K562 (cell line): ENCODE results near the gene GRXCR2. TPM values are rescaled to one million over a fixed set of nuclear protein-coding genes. Genes with fewer than 3 reads are reported as not detected.

Experiments used
- DPF2 ChIP-seq: fragments of 450-650 bp; IDR thresholded peaks from 2 replicates; pipeline ENCODE4 v1.6.1; 2016
- HNRNPUL1 ChIP-seq: fragments of 200-400 bp; formaldehyde crosslinking; IDR thresholded peaks from 2 replicates; pipeline ENCODE4 v1.6.1; 2017; ENCODE audit warnings: low read length
- MBD2 ChIP-seq: sonication (generic); IDR thresholded peaks from 2 replicates; pipeline ENCODE4 v1.6.1; 2016; ENCODE audit warnings: low read depth, borderline replicate concordance
- MTA2 ChIP-seq: fragments of 450-650 bp; IDR thresholded peaks from 2 replicates; pipeline ENCODE4 v1.6.1; 2016; ENCODE audit warnings: low read depth
- PCBP2 ChIP-seq: fragments of 200-400 bp; formaldehyde crosslinking; IDR thresholded peaks from 2 replicates; pipeline ENCODE4 v1.6.1; 2018; ENCODE audit warnings: low read length, low read depth, mild to moderate bottlenecking, moderate library complexity; ENCODE audit not compliant: poor library complexity, severe bottlenecking
- SRF ChIP-seq, 2 experiments: fragments of 250-450, 450-650 bp in 1 of 2; sonication (Bioruptor Pico) in 1 of 2; sonication (generic) in 1 of 2; formaldehyde crosslinking; IDR thresholded peaks; 2 replicates each; pipeline versions ENCODE4 v1.5.0 to v1.5.1; 2020 to 2022; ENCODE audit warnings: mild to moderate bottlenecking in 1 of 2, missing genetic modification reagents in 1 of 2
- ZBTB17 ChIP-seq: fragments of 450-650 bp; formaldehyde crosslinking; IDR thresholded peaks from 2 replicates; pipeline ENCODE4 v1.4.0; 2020; ENCODE audit warnings: mild to moderate bottlenecking
- ZBTB7A ChIP-seq: IDR thresholded peaks from 2 replicates; pipeline ENCODE4 v1.6.1; 2011; ENCODE audit warnings: low read depth, mild to moderate bottlenecking, low read length, moderate library complexity, borderline replicate concordance; ENCODE audit not compliant: control insufficient read depth
- ZNF24 ChIP-seq: fragments of 450-650 bp; IDR thresholded peaks from 2 replicates; pipeline ENCODE4 v1.6.1; 2016
- polyA plus RNA-seq, 8 experiments: library from polyadenylated mRNA; depleted of rRNA in 4 of 8; stranded (reverse) in 5 of 8; unstranded in 3 of 8; fragments of >200 nt; fragmentation: Nextera tagmentation in 2 of 8; fragmentation: Illumina TruSeq in 1 of 8; extraction: Ambion mirVana in 2 of 8; extraction: Trizol in 1 of 8; gene quantifications; 2 replicates each; pipeline versions ENCODE4 v1.2.1 to v1.2.3, GENCODE V29; 2011 to 2014; ENCODE audit warnings: inconsistent platforms in 1 of 8, missing spikeins in 1 of 8
- total RNA-seq, 7 experiments: library from RNA; depleted of rRNA in 6 of 7; stranded (reverse); fragments of >200 nt in 6 of 7; fragmentation: Illumina TruSeq in 2 of 7; extraction: Trizol in 2 of 7; gene quantifications; 2 replicates each; pipeline versions ENCODE4 v1.2.1 to v1.2.3, GENCODE V29; 2011 to 2021; ENCODE audit warnings: low replicate concordance in 1 of 7
- TF ChIP-seq, protein P1 (sequence below): sonication (generic); formaldehyde crosslinking; IDR thresholded peaks from 2 replicates; pipeline ENCODE4 v1.8.1; 2023; ENCODE audit warnings: mild to moderate bottlenecking, missing genetic modification reagents
- TF ChIP-seq, protein P2 (sequence below), 2 experiments: fragments of 450-650 bp; IDR thresholded peaks; 2 replicates each; pipeline ENCODE4 v1.6.1; 2018; ENCODE audit warnings: mild to moderate bottlenecking in 2 of 2, low read depth in 1 of 2; ENCODE audit not compliant: partially characterized antibody in 2 of 2
- TF ChIP-seq, protein P3 (sequence below), 2 experiments: fragments of 450-650 bp; IDR thresholded peaks; 2 replicates each; pipeline ENCODE4 v1.6.1; 2016; ENCODE audit warnings: mild to moderate bottlenecking in 2 of 2, borderline replicate concordance in 1 of 2, low read depth in 1 of 2, moderate library complexity in 1 of 2

GRXCR2 gene
- total and polyA plus RNA-seq, 9 of the 15 experiments (the other 6 are each of a cell fraction or from before 2014, with no cell fraction given) = not detected

DNA sequence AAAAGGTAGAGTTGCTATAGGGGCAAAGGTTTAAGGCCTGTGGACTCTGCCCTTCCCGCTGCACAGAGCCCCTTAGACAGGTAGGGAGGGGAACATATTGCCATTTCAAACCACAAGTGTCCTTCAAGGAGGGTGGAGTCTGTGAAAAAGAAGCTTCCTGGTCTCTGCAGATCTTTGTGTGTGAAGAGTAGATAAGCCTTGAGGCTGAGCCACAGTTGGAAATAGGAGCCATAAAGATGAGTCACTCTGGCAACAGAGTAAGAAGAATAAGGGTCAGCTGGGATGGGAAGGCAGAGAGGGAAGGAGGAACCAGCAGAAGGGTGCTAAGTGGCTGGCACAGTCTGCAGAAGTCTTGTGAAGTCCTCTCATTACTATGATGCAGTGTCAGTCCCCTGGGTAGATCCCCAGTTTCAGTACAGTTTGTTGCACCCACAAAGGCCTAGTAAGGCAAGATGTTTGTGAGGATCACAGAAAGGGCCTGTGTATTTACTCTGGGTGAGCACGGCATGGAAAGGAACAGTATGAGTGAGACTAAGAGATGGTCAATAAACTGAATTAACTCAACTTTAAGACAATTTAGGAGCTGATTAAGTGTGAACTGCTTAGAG lies 18.1 kb downstream of the GRXCR2 start (continued):
- TF ChIP-seq ZBTB17 (CRISPR knock-in tag) = peak; percentile 76
- TF ChIP-seq, protein P1, sequence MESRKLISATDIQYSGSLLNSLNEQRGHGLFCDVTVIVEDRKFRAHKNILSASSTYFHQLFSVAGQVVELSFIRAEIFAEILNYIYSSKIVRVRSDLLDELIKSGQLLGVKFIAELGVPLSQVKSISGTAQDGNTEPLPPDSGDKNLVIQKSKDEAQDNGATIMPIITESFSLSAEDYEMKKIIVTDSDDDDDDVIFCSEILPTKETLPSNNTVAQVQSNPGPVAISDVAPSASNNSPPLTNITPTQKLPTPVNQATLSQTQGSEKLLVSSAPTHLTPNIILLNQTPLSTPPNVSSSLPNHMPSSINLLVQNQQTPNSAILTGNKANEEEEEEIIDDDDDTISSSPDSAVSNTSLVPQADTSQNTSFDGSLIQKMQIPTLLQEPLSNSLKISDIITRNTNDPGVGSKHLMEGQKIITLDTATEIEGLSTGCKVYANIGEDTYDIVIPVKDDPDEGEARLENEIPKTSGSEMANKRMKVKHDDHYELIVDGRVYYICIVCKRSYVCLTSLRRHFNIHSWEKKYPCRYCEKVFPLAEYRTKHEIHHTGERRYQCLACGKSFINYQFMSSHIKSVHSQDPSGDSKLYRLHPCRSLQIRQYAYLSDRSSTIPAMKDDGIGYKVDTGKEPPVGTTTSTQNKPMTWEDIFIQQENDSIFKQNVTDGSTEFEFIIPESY (CRISPR knock-in tag) = 0 out of 2 replicates have a peak, but pooled peaks have one; percentile 12
- TF ChIP-seq PCBP2 = no peak
- peak in 1 of 2 experiments; percentile 62; a peak in 2 of 4 replicates for TF ChIP-seq SRF (CRISPR knock-in tag; IDR thresholded peaks at IDR 0.05)
- no peak for TF ChIP-seq HNRNPUL1
- TF ChIP-seq, protein P2, sequence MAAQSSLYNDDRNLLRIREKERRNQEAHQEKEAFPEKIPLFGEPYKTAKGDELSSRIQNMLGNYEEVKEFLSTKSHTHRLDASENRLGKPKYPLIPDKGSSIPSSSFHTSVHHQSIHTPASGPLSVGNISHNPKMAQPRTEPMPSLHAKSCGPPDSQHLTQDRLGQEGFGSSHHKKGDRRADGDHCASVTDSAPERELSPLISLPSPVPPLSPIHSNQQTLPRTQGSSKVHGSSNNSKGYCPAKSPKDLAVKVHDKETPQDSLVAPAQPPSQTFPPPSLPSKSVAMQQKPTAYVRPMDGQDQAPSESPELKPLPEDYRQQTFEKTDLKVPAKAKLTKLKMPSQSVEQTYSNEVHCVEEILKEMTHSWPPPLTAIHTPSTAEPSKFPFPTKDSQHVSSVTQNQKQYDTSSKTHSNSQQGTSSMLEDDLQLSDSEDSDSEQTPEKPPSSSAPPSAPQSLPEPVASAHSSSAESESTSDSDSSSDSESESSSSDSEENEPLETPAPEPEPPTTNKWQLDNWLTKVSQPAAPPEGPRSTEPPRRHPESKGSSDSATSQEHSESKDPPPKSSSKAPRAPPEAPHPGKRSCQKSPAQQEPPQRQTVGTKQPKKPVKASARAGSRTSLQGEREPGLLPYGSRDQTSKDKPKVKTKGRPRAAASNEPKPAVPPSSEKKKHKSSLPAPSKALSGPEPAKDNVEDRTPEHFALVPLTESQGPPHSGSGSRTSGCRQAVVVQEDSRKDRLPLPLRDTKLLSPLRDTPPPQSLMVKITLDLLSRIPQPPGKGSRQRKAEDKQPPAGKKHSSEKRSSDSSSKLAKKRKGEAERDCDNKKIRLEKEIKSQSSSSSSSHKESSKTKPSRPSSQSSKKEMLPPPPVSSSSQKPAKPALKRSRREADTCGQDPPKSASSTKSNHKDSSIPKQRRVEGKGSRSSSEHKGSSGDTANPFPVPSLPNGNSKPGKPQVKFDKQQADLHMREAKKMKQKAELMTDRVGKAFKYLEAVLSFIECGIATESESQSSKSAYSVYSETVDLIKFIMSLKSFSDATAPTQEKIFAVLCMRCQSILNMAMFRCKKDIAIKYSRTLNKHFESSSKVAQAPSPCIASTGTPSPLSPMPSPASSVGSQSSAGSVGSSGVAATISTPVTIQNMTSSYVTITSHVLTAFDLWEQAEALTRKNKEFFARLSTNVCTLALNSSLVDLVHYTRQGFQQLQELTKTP (IDR thresholded peaks at IDR 0.05; ENCODE audit: low read depth in 1 of 2, partially characterized antibody in 2 of 2) = peak in 1 of 2 experiments; percentile 95
- peak; percentile 34; the same call in 1 of the 2 replicates for TF ChIP-seq ZNF24
- TF ChIP-seq MBD2 = peak; percentile 80
- TF ChIP-seq DPF2 = peak; percentile 100
- TF ChIP-seq, protein P3, sequence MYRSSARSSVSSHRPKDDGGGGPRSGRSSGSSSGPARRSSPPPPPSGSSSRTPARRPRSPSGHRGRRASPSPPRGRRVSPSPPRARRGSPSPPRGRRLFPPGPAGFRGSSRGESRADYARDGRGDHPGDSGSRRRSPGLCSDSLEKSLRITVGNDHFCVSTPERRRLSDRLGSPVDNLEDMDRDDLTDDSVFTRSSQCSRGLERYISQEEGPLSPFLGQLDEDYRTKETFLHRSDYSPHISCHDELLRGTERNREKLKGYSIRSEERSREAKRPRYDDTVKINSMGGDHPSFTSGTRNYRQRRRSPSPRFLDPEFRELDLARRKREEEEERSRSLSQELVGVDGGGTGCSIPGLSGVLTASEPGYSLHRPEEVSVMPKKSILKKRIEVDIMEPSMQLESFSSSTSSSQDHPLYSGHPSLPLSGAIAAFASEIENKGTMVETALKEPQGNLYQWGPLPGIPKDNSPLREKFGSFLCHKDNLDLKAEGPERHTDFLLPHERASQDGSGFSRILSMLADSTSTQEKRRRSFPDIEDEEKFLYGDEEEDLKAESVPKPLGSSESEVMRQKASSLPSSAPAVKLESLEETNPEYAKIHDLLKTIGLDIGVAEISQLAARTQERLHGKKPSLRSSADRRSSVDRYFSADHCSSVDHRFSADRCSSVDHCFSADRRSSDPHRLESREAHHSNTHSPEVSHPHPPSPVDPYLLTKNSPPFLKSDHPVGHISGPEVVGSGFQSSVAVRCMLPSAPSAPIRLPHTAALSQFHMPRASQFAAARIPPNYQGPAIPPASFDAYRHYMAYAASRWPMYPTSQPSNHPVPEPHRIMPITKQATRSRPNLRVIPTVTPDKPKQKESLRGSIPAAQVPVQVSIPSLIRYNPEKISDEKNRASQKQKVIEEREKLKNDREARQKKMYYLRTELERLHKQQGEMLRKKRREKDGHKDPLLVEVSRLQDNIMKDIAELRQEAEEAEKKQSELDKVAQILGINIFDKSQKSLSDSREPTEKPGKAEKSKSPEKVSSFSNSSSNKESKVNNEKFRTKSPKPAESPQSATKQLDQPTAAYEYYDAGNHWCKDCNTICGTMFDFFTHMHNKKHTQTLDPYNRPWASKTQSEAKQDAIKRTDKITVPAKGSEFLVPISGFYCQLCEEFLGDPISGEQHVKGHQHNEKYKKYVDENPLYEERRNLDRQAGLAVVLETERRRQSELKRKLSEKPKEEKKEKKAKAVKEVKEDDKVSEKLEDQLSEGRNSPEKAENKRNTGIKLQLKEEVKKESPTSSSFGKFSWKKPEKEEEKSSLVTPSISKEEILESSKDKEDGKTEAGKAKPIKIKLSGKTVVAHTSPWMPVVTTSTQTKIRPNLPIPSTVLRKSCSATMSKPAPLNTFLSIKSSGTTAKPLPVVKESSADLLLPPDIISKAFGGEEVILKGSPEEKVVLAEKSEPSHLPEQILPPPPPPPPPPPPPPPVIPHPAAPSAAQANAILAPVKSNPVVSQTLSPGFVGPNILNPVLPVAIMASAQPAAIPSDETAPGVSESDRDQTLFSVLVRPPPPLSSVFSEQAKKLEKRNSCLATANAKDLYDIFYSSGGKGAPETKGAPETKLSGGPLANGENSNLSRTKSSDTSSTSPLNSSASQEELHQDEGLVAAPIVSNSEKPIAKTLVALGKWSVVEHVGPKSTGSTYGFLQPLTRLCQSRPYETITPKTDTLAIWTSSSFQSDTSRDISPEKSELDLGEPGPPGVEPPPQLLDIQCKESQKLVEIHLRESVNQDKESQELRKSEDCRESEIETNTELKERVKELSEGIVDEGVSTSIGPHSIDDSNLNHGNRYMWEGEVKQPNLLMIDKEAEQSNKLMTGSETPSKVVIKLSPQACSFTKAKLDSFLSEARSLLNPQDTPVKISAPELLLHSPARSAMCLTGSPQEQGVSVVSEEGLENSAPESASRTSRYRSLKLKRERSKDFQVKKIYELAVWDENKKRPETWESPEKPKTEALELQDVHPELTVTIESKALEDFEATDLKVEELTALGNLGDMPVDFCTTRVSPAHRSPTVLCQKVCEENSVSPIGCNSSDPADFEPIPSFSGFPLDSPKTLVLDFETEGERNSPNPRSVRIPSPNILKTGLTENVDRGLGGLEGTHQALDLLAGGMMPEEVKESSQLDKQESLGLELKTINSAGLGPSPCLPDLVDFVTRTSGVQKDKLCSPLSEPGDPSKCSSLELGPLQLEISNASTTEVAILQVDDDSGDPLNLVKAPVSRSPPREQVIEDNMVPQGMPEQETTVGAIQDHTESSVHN (IDR thresholded peaks at IDR 0.05; ENCODE audit: borderline replicate concordance in 1 of 2, low read depth in 1 of 2) = peak in 1 of 2 experiments; percentile 73; a peak in 2 of 4 replicates
- TF ChIP-seq ZBTB7A = peak; percentile 40; the same call in 1 of the 2 replicates
- TF ChIP-seq MTA2 = peak; percentile 97
